Measurements from ENCODE around the gene SERPINE1. TPM values are rescaled to one million over a fixed set of nuclear protein-coding genes. Genes with fewer than 3 reads are reported as not detected.
A peak's percentile ranks its signal among the peaks of the same experiment; 100 is the strongest.
"Not testable (repeated sequence)": the region's sequence is repeated elsewhere in the genome, so short reads cannot be mapped to it uniquely, and the experiment has no call there.

The SERPINE1 gene
- polyA plus RNA-seq, 1 donor: 5.6 TPM

DNA sequence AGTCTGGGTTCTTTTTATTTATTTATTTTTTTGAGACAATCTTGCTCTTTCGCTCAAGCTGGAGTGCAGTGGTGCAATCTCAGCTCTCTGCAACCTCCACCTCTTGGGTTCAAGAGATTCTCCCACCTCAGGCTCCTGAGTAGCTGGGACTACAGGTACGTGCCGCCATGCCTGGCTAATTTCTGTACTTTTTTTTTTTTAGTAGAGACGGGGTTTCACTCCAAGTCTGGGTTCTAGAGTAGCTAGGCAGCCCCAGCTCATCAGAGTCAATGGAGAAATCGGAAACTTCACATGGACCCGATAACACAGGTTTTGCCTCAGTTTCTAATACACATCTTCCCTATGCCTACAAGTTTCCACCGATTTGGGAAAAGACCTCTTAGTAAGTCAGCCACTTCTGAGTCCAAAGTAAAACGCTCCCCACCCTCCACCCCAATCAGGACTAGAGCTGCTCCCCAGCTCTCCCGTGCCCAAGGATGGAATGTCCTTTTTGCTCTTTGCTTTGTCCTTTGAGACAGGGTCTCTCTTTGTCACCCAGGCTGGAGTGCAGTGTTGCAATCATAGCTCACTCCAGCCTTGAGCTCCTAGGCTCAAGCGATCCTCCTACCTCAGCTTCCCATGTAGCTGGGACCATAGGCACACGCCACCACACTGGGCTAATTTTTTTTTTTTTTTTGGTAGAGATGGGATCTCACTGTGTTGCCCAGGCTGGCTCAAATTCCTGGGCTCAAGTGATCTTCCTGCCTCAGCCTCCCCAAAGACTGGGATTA lies 3.8 kb upstream of the SERPINE1 start:
- DNase-seq (ENCODE audit: low read depth): no peak

DNA sequence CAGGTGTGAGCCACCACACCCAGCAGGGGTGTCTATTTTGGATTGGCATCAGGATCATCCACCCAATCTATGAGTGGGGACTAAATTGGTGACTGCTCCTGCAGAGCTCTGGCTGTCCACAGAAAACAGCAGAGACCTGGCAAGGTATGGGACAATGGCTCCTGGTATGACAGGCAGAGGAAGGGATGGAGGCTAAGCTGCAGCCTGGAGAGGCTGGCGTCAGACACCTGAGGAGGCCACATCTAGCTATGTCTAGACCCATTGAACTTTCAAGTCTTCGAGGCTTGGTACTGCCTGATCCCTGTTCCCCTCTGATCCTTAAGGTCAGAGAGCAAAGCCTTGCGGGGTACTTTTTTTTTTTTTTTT lies 3.2 kb upstream of the SERPINE1 start:
- DNase-seq (ENCODE audit: low read depth): no peak

GRCh38 chr7:101124376-101125056 lies 2.4 kb upstream of the SERPINE1 start:
- DNase-seq (ENCODE audit: low read depth): no peak

DNA sequence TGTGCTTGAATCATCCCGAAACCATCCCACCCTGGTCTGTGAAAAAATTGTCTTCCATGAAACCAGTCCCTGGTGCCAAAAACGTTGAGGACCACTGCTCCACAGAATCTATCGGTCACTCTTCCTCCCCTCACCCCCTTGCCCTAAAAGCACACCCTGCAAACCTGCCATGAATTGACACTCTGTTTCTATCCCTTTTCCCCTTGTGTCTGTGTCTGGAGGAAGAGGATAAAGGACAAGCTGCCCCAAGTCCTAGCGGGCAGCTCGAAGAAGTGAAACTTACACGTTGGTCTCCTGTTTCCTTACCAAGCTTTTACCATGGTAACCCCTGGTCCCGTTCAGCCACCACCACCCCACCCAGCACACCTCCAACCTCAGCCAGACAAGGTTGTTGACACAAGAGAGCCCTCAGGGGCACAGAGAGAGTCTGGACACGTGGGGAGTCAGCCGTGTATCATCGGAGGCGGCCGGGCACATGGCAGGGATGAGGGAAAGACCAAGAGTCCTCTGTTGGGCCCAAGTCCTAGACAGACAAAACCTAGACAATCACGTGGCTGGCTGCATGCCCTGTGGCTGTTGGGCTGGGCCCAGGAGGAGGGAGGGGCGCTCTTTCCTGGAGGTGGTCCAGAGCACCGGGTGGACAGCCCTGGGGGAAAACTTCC lies 784 bp upstream of the SERPINE1 start:
- DNase-seq (ENCODE audit: low read depth): no peak

DNA sequence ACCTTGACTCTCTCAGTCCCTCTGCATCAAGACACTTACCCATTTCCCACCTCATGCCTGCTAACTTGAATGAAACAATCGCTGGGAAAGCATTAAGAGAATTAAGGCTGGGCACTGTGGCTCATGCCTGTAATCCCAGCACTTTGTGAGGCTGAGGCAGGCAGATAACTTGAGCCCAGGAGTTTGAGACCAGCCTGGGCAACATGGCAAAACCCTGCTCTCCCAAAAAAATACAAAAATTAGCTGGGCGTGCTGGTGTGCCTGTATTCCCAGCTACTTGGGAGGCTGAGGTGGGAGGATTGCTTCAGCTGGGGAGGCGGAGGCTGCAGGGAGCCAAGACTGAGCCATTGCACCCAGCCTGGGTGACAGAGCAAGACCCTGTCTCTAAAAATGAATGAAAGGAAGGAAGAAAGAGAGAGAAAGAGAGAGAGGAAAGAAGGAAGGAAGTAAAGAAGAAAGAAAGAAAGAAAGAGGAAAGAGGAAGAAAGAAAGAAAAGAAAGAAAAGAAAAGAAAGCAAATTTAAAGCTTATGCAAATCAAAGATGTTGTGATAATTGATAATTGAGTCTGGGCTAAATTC lies 646 bp downstream of the SERPINE1 start:
- DNase-seq (ENCODE audit: low read depth): no peak

DNA sequence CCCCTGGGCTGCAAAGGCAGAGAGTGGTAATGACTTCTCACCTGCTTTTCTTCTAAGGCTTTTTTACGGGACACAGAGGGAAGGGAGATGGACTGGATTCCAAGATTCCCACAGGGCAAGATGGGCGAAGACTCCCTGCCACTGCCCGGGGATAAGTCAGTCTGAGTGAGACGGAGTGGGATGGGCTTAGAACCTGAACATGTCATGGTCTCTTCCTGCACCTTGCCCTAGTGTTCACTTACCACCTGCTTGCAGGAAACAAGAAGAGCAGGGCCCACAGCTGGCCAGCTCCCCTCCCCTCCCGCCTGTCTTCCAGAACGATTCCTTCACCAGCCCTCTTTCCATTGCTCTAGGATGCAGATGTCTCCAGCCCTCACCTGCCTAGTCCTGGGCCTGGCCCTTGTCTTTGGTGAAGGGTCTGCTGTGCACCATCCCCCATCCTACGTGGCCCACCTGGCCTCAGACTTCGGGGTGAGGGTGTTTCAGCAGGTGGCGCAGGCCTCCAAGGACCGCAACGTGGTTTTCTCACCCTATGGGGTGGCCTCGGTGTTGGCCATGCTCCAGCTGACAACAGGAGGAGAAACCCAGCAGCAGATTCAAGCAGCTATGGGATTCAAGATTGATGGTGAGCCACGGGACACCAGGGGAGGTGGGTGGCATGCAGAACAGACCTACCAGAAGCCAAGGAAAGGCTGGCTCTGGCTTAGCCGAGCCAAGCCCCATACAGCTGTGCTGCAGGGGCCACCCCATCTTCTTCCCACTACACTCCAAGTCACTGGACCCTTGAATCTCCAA lies 1.3 kb downstream of the SERPINE1 start:
- DNase-seq (ENCODE audit: low read depth): no peak

DNA sequence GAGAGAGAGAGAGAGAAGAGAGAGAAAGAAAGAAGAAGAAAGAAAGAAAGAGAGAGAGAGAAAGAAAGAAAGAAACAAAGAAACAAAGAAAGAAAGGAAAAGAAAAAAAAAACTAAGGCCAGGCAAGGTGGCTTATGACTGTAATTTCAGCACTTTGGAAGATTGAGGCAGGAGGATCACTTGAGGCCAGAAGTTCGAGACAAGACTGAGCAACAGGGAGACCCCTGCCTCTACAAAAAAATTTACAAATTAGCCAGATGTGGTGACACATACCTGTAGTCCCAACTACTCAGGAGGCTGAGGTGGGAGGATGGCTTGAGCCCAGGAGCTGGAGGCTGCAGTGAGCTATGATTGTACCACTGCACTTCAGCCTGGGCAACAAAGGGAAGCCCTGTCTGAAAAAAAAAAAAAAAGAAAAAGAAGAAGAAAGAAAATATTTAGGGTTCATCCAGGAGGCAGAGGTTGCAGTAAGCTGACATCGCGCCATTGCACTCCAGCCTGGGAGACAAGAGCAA lies 2.8 kb downstream of the SERPINE1 start:
- no peak for DNase-seq (ENCODE audit: low read depth)

DNA sequence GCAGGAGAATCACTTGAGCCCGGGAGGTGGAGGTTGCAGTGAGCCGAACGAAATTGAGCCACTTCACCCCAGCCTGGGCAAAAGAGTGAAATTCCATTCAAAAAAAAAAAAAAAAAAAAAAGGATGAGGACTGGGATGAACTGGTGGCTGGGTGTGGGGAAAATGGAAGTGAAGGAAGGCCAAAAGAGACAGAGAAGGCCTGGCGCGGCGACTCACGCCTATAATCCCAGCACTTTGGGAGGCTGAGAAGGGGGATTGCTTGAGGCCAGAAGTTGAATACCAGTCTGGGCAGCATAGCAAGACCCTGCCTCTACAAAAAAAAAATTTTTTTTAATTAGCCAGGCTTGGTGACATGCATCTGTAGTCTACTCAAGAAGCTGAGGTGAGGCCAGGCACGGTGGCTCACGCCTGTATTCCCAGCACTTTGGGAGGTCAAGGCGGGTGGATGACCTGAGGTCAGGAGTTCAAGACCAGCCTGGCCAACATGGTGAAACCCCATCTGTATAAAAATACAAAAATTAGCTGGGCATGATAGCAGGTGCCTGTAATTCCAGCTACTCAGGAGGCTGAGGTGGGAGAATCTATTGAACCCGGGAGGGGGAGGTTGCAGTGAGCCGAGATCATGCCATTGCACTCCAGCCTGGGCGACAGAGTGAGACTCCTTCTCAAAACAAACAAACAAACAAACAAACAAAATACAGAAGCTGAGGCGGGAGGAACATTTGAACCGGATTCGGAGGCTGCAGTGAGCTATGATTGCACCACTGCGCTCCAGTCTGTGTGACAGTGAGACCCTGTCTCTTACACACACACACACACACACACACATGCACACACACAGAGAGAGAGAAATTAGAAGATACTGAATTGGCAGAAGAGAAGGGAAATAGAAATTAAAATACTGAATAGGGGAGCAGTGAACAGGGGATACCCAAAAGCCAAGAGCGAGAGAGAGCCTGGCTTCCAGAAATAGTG lies 6.0 kb downstream of the SERPINE1 start:
- not testable (repeated sequence) for DNase-seq (ENCODE audit: low read depth)

DNA sequence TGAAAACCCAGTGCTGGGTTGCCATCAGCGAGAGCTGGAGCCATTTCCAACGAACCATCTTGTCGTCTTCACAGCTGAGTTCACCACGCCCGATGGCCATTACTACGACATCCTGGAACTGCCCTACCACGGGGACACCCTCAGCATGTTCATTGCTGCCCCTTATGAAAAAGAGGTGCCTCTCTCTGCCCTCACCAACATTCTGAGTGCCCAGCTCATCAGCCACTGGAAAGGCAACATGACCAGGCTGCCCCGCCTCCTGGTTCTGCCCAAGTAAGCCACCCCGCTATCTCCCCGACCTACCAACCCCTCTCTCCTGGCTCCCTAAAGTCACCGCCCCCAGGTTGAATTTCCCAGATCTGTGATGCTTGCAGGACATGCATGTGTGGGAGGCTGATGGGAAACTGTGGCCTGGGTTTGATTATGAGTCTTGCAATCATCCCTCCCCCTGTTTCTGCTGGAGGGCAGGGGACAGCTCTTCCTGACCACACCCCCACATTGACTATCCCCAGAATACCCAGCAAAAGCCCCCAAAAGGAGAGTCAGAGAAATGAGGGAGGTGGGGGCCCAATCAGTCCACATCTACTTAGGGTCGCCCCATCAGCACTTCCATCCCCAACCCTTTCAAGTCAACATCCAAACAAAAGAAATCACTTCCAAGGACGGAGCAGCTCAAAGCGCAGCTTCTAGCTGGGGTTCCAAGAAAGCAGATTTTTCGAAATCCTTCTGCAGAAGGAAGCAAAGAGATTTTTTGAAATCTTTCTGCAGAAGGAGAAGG lies 6.9 kb downstream of the SERPINE1 start:
- no peak for DNase-seq (ENCODE audit: low read depth)

DNA sequence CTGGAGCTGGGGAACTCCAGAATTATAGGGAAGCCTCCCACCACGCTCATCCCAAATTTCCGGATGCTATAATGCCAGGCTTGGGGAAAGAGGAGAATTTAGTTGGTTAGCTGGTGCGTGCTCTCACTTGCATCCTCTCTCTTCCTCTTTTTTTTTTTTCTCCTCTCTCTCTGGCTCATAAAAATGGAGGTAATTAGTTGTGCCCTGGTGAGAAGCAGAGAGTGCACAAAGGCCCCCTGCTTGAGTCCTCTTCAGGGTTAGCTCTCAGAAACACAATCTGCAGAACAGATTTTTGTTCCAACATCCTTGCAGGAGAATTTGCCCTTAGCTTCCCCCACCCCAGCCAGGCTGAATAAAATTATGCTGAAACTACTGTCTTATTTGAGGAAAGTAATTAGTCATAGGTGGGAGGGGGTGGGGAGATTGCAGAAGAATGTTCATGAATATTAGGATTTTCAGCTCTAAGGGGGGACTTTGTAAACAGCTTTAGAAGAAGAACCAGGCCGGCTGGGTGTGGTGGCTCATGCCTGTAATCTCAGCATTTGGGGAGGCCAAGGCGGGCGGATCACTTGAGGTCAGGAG lies 7.6 kb downstream of the SERPINE1 start:
- DNase-seq (ENCODE audit: low read depth): no peak

DNA sequence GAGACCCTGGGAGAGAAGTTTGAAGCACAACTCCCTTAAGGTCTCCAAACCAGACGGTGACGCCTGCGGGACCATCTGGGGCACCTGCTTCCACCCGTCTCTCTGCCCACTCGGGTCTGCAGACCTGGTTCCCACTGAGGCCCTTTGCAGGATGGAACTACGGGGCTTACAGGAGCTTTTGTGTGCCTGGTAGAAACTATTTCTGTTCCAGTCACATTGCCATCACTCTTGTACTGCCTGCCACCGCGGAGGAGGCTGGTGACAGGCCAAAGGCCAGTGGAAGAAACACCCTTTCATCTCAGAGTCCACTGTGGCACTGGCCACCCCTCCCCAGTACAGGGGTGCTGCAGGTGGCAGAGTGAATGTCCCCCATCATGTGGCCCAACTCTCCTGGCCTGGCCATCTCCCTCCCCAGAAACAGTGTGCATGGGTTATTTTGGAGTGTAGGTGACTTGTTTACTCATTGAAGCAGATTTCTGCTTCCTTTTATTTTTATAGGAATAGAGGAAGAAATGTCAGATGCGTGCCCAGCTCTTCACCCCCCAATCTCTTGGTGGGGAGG lies 10.8 kb downstream of the SERPINE1 start:
- no peak for DNase-seq (ENCODE audit: low read depth)

DNA sequence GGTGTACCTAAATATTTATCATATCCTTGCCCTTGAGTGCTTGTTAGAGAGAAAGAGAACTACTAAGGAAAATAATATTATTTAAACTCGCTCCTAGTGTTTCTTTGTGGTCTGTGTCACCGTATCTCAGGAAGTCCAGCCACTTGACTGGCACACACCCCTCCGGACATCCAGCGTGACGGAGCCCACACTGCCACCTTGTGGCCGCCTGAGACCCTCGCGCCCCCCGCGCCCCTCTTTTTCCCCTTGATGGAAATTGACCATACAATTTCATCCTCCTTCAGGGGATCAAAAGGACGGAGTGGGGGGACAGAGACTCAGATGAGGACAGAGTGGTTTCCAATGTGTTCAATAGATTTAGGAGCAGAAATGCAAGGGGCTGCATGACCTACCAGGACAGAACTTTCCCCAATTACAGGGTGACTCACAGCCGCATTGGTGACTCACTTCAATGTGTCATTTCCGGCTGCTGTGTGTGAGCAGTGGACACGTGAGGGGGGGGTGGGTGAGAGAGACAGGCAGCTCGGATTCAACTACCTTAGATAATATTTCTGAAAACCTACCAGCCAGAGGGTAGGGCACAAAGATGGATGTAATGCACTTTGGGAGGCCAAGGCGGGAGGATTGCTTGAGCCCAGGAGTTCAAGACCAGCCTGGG lies 11.4 kb downstream of the SERPINE1 start:
- no peak for DNase-seq (ENCODE audit: low read depth)

DNA sequence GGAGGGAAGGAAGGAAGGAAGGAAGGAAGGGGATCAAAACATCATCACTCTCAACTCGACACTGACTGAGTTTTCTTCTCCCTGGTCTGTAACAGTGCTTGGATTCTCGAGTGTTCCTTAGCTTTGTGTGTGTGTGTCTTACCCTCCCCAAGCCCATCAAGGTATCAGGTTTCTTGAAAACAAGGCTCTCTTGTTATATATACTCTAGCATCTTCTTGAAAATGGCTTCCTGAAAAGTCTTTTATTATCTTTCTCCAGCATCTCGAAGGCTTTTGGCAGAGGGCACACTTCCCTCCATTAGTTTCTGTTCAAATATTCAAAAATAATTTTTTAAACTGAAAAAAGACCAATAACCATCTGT lies 13.4 kb downstream of the SERPINE1 start:
- no peak for DNase-seq (ENCODE audit: low read depth)

DNA sequence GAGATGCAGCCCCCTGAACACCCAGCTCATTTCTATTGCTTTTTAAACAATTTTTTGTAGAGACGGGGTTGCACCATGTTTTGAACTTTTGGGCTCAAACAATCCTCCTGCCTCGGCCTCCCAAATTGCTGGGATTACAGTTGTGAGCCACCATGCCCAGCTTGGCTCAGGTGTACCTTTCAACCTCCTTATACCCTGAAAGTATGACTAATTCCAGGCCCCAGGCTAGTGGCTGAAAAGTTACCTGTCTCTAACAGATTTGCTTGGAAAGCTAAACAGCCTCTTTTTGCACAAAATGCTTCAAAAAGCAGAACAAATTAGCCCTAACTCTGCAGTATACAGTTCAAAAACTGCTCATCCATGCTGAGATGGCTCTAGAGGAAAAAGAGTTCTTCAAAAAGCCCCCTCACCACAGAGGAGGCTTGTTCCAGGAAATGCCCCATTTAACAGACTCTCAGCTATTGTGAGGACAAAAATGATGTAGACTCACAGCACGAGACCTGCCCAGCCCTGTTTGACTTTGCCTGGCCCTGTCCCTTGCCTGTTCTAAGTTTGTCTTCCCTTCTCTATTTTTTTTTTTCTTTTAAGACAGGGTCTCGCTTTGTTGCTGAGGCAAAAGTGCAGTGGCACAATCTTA lies 14.0 kb downstream of the SERPINE1 start:
- DNase-seq (ENCODE audit: low read depth): no peak

GRCh38 chr7:101151908-101152651 lies 25.2 kb downstream of the SERPINE1 start:
- DNase-seq (ENCODE audit: low read depth): no peak

- peak; percentile 67 for DNase-seq (ENCODE audit: low read depth)
Measured at GRCh38 chr7:101153969-101154692, 27.2 kb downstream of the SERPINE1 start, which contains the start of gene AP1S1. Gene AP1S1 (plus strand): TSS chr7:101154476. CDS start chr7:101154515, 39 bp downstream.
